SK-N-MC (cell line): ENCODE measurements around the gene C19orf73.

Source experiments
- EZH2 ChIP-seq: fragments of 200-600 bp; sonication (generic); IDR thresholded peaks from one replicate; pipeline ENCODE4 v1.6.1; 2017; ENCODE audit warnings: antibody characterized with exemption
- FOXP2 ChIP-seq: optimal IDR thresholded peaks from 2 replicates; pipeline ENCODE3; 2011; ENCODE audit warnings: mild to moderate bottlenecking, moderate library complexity; ENCODE audit not compliant: insufficient read depth; ENCODE audit errors: extremely low read length, control extremely low read depth
- POLR2AphosphoS5 ChIP-seq: IDR thresholded peaks from 2 replicates; pipeline ENCODE4 v1.6.1; 2012; ENCODE audit warnings: mild to moderate bottlenecking, low read depth, low read length, borderline replicate concordance

- no peak for TF ChIP-seq EZH2
- no peak for TF ChIP-seq POLR2AphosphoS5
- TF ChIP-seq FOXP2, result no peak
Observed at GRCh38 chr19:49141352-49141751, 22.4 kb upstream of the C19orf73 start.
